GM12878 (cell line): ENCODE data around the gene PDE6B. TPM values are rescaled to one million over a fixed set of nuclear protein-coding genes. Genes with fewer than 3 reads are reported as not detected.

Source experiments
- ATAC-seq: fragments of 200-7000 bp; cut with Tn5 transposase; 3 replicates; pipeline ENCODE4 v1.9.1; 2020; ENCODE audit warnings: mild to moderate bottlenecking, moderate library complexity
- BruUV-seq: library from RNA; stranded (reverse); fragments of 400-500 nt; replicated peaks from 2 replicates; lab custom pipeline; 2021; lab: Mats Ljungman, UMichigan
- CTCF ChIA-PET: fragments of 300-600 bp; sonication (Branson Sonifier 250); formaldehyde crosslinking; extraction: SDS; loops from one replicate; lab custom pipeline; 2021; ENCODE audit warnings: inconsistent platforms; lab: Yijun Ruan, JAX
- POLR2A ChIA-PET: fragments of 350-600 bp; formaldehyde crosslinking; extraction: SDS; loops from one replicate; lab custom pipeline; 2021; ENCODE audit warnings: inconsistent platforms; lab: Charles Lee
- RAD21 ChIA-PET: fragments of 300-600 bp; sonication (Branson Sonifier 250); formaldehyde crosslinking; loops from one replicate; lab custom pipeline; 2023; ENCODE audit warnings: antibody characterized with exemption; ENCODE audit not compliant: unreplicated experiment; lab: Charles Lee
- SMC1A ChIA-PET: fragments of 300-600 bp; sonication (Branson Sonifier 250); formaldehyde crosslinking; loops from one replicate; lab custom pipeline; 2023; ENCODE audit not compliant: unreplicated experiment, uncharacterized antibody; lab: Charles Lee
- DNase-seq: peaks from one replicate; pipeline ENCODE4 v3.0.0-alpha.2; 2011; ENCODE audit warnings: low read depth, low spot score
- FAIRE-seq: peaks from 3 replicates; lab custom pipeline; 2011; peaks lifted over from hg19 to GRCh38; lab: Jason Lieb, UNC
- H2AFZ ChIP-seq: 2 replicates; pipeline ENCODE4 v1.6.0; 2011; ENCODE audit warnings: low read depth, low read length, control low read depth; ENCODE audit not compliant: control insufficient read depth
- H3K27ac ChIP-seq: 2 replicates; pipeline ENCODE4 v1.5.1; 2011; ENCODE audit warnings: control low read depth; ENCODE audit not compliant: control insufficient read depth, insufficient read depth
- H3K27me3 ChIP-seq, 2 experiments: replicated peaks in 1 of 2; 2 replicates each; pipeline versions ENCODE4 v1.6.0 to v1.6.1; 2011; ENCODE audit warnings: low read length in 1 of 2; ENCODE audit not compliant: control insufficient read depth in 2 of 2, insufficient read depth in 2 of 2
- H3K36me3 ChIP-seq, 2 experiments: 2 replicates each; pipeline ENCODE4 v1.5.1; 2011; ENCODE audit warnings: low read length in 1 of 2; ENCODE audit not compliant: control insufficient read depth in 2 of 2, insufficient read depth in 2 of 2
- H3K4me1 ChIP-seq: 2 replicates; pipeline ENCODE4 v1.6.1; 2011; ENCODE audit warnings: mild to moderate bottlenecking, low read length, moderate library complexity, mixed read lengths; ENCODE audit not compliant: control insufficient read depth, insufficient read depth
- H3K4me2 ChIP-seq: 2 replicates; pipeline ENCODE4 v1.6.0; 2011; ENCODE audit warnings: control low read depth; ENCODE audit not compliant: control insufficient read depth, insufficient read depth
- H3K4me3 ChIP-seq: fragments of 200-600 bp; sonication (generic); 2 replicates; pipeline ENCODE4 v1.5.1; 2016
- H3K79me2 ChIP-seq: 2 replicates; pipeline ENCODE4 v1.6.0; 2011; ENCODE audit warnings: low read length; ENCODE audit not compliant: control insufficient read depth, insufficient read depth
- H3K9ac ChIP-seq: 2 replicates; pipeline ENCODE4 v1.8.0; 2011; ENCODE audit warnings: low read length, control low read depth, mixed read lengths; ENCODE audit not compliant: control insufficient read depth, insufficient read depth
- H3K9me3 ChIP-seq: replicated peaks from 3 replicates; pipeline ENCODE4 v1.5.1; 2011; ENCODE audit warnings: mild to moderate bottlenecking, low read length; ENCODE audit not compliant: control insufficient read depth, insufficient read depth
- H4K20me1 ChIP-seq: 2 replicates; pipeline ENCODE4 v1.6.0; 2011; ENCODE audit not compliant: control insufficient read depth, insufficient read depth
- EED ChIP-seq: sonication (generic); IDR thresholded peaks from 2 replicates; pipeline ENCODE4 v1.6.1; 2016; ENCODE audit warnings: antibody characterized with exemption, low read depth
- MYC ChIP-seq: IDR thresholded peaks from 2 replicates; pipeline ENCODE4 v1.6.1; 2011; ENCODE audit warnings: mild to moderate bottlenecking, low read length, moderate library complexity, inconsistent platforms; ENCODE audit not compliant: insufficient read depth, insufficient replicate concordance, insufficient read length, severe bottlenecking
- NFYB ChIP-seq: IDR thresholded peaks from 2 replicates; pipeline ENCODE4 v1.6.1; 2011; ENCODE audit warnings: low read depth, mild to moderate bottlenecking, low read length, improper control_type of control experiment, moderate library complexity; ENCODE audit not compliant: insufficient read depth
- POU2F2 ChIP-seq: IDR thresholded peaks from 3 replicates; pipeline ENCODE4 v1.6.1; 2011; ENCODE audit warnings: low read depth, mild to moderate bottlenecking, low read length, borderline replicate concordance
- SIX5 ChIP-seq: IDR thresholded peaks from 2 replicates; pipeline ENCODE4 v1.6.1; 2011; ENCODE audit warnings: mild to moderate bottlenecking, low read depth, low read length, moderate library complexity; ENCODE audit not compliant: severe bottlenecking
- SRF ChIP-seq, 2 experiments: IDR thresholded peaks; 2 replicates each; pipeline ENCODE4 v1.6.1; 2011; ENCODE audit warnings: low read depth in 2 of 2, low read length in 2 of 2, mild to moderate bottlenecking in 1 of 2, moderate library complexity in 1 of 2
- USF2 ChIP-seq: IDR thresholded peaks from 2 replicates; pipeline ENCODE4 v1.6.1; 2011; ENCODE audit warnings: low read depth, low read length, improper control_type of control experiment, borderline replicate concordance
- ZBTB4 ChIP-seq: fragments of 450-650 bp; formaldehyde crosslinking; IDR thresholded peaks from 2 replicates; pipeline ENCODE4 v1.4.0; 2022; ENCODE audit warnings: mild to moderate bottlenecking, moderate library complexity
- WGBS: methylation state at CpG from one replicate; pipeline ENCODE4 v1.1.6; 2016; ENCODE audit warnings: low lambda C conversion rate; ENCODE audit not compliant: insufficient replicate concordance, insufficient coverage; ENCODE audit errors: missing lambda C conversion rate; 5-methylcytosine and 5-hydroxymethylcytosine counted together
- in situ Hi-C: fragments of 300-500 bp; cut with MboI; formaldehyde crosslinking; loops from 9 replicates; pipeline ENCODE4 v1.14.3; 2018; ENCODE audit warnings: mixed read lengths
- intact Hi-C: fragments of 100-400 bp; cut with micrococcal nuclease; formaldehyde crosslinking; loops from one replicate; pipeline ENCODE4 v1.14.2; 2022; ENCODE audit not compliant: unreplicated experiment
- polyA plus RNA-seq, 11 experiments: library from polyadenylated mRNA; depleted of rRNA in 4 of 11; unstranded in 6 of 11; stranded (reverse) in 5 of 11; fragments of >200 nt; fragmentation: Nextera tagmentation in 4 of 11; fragmentation: Illumina TruSeq in 1 of 11; extraction: Ambion mirVana in 4 of 11; extraction: Trizol in 1 of 11; gene quantifications; 1 replicate in 1 of 11; 2 replicates in 10 of 11; pipeline versions ENCODE4 v1.2.1 to v1.2.3, GENCODE V29; 2011 to 2016; ENCODE audit warnings: inconsistent platforms in 2 of 11, missing spikeins in 2 of 11, low read depth in 1 of 11
- total RNA-seq, 4 experiments: library from RNA; depleted of rRNA in 3 of 4; stranded (reverse); fragments of >200 nt in 3 of 4; fragmentation: Illumina TruSeq in 1 of 4; extraction: Trizol in 1 of 4; gene quantifications; 2 replicates each; pipeline versions ENCODE4 v1.2.1 to v1.2.3, GENCODE V29; 2013 to 2021

PDE6B gene
- total and polyA plus RNA-seq, 10 of the 15 experiments (the other 5 are each of a cell fraction or from before 2014, with no cell fraction given) = 2.6 to 6.4 (median 3.8) TPM

GRCh38 chr4:674172-675035 is 49.0 kb downstream of the PDE6B start, which contains the start of the genes ATP5ME and MYL5 (continued):
- 0 out of 2 replicates have a peak, but pooled peaks have one; percentile 2 for TF ChIP-seq ZBTB4 (CRISPR knock-in tag)
- no peak for TF ChIP-seq NFYB

GRCh38 chr4:675036-675882 is 49.9 kb downstream of the PDE6B start:
- Histone ChIP-seq H3K79me2 (peaks cover 24% of the 10 kb centered on the region), H3K4me2 (peak overlapping the region; percentile 96), H2AFZ (peak overlapping the region; percentile 49; the same call in 1 of the 2 replicates), H3K4me1 (peaks cover 31% of the 10 kb centered on the region), H3K9me3 (no peaks in the 10 kb centered on the region), H3K27ac (peak overlapping the region; percentile 92), H3K4me3 (peak overlapping the region; percentile 85), H3K27me3 (no peaks in the 10 kb centered on the region), H3K36me3 (peaks cover 6 to 7% of the 10 kb centered on the region in 2 experiments), H4K20me1 (no peaks in the 10 kb centered on the region), H3K9ac (peak overlapping the region; percentile 95)
- WGBS = 31% methylated on average over 26 of the region's 26 CpGs
- ChIA-PET SMC1A (interaction anchor here (1.3 to 1.5 kb wide), 2 partner anchors 24 to 105 kb away, joined by 3 read pairs; no protein-coding TSS in a partner anchor), RAD21 (interaction anchor here (0.7 to 1.8 kb wide), 6 partner anchors 11 to 312 kb away, joined by 3 to 7 read pairs (median 4); partner anchors contain the start of gene IDUA), CTCF (interaction anchor here (0.6 to 2.3 kb wide), 9 partner anchors 9 to 346 kb away, joined by 3 to 8 read pairs (median 4); partner anchors contain the start of gene IDUA), POLR2A (interaction anchor here (0.9 to 2.6 kb wide), 6 partner anchors 11 to 107 kb away, joined by 3 to 14 read pairs (median 7); no protein-coding TSS in a partner anchor)
- no TSS peak for BruUV-seq
- no peak for DNase-seq
- intact Hi-C loops (loop anchor here (2.0 to 10.0 kb wide), 4 partner anchors 24 to 430 kb away; partner anchors contain the start of genes GAK and TMEM175), in situ Hi-C loops (no loop called here)
- FAIRE-seq = peak; percentile 23
- peak; percentile 22 for ATAC-seq
- no peak for TF ChIP-seq POU2F2
- TF ChIP-seq USF2 = no peak
- peak; percentile 4 for TF ChIP-seq MYC
- TF ChIP-seq EED = 0 out of 2 replicates have a peak, but pooled peaks have one; percentile 2
- TF ChIP-seq SIX5 = no peak
- TF ChIP-seq SRF (IDR thresholded peaks at IDR 0.05; ENCODE audit: low read depth in 2 of 2, low read length in 2 of 2) = no peak
